H1 (cell line): ENCODE measurements around the gene NETO2. TPM values are rescaled to one million over a fixed set of nuclear protein-coding genes. Genes with fewer than 3 reads are reported as not detected.

Source experiments
- CTCF ChIA-PET: fragments of 300-600 bp; sonication (Branson Sonifier 250); formaldehyde crosslinking; loops from one replicate; lab custom pipeline; 2021; ENCODE audit not compliant: partially characterized antibody; lab: Charles Lee
- POLR2A ChIA-PET: fragments of 300-600 bp; sonication (Branson Sonifier 250); formaldehyde crosslinking; loops from one replicate; lab custom pipeline; 2021; ENCODE audit warnings: inconsistent platforms; ENCODE audit not compliant: partially characterized antibody; lab: Charles Lee
- DNase-seq, 2 experiments: peaks; one replicate each; pipeline versions ENCODE4 v3.0.0 to v3.0.0-alpha.2; 2010 to 2022; ENCODE audit warnings: low spot score in 2 of 2, low read depth in 1 of 2, mixed read lengths in 1 of 2
- FAIRE-seq: peaks from 2 replicates; lab custom pipeline; 2011; peaks lifted over from hg19 to GRCh38; lab: Jason Lieb, UNC
- H2AFZ ChIP-seq: 2 replicates; pipeline ENCODE4 v1.8.1; 2012; ENCODE audit warnings: low read length, inconsistent platforms
- H2AK5ac ChIP-seq: 2 replicates; pipeline ENCODE4 v1.6.1; 2013; ENCODE audit warnings: low read depth, low read length
- H2BK120ac ChIP-seq: replicated peaks from 2 replicates; pipeline ENCODE3; 2013; ENCODE audit warnings: low read depth, low read length, inconsistent platforms
- H2BK12ac ChIP-seq: 2 replicates; pipeline ENCODE4 v1.6.1; 2013; ENCODE audit warnings: low read depth, low read length
- H2BK15ac ChIP-seq: 2 replicates; pipeline ENCODE4 v1.6.1; 2013; ENCODE audit warnings: low read length
- H2BK20ac ChIP-seq: 2 replicates; pipeline ENCODE4 v1.6.1; 2013; ENCODE audit warnings: low read length
- H2BK5ac ChIP-seq: 2 replicates; pipeline ENCODE4 v1.6.1; 2013; ENCODE audit warnings: low read depth, low read length
- H3K14ac ChIP-seq: 2 replicates; pipeline ENCODE4 v1.6.1; 2013; ENCODE audit warnings: inconsistent platforms; ENCODE audit not compliant: insufficient read length
- H3K18ac ChIP-seq: 2 replicates; pipeline ENCODE4 v1.6.1; 2013; ENCODE audit warnings: low read length; ENCODE audit errors: extremely low read depth
- H3K23ac ChIP-seq: 2 replicates; pipeline ENCODE4 v1.6.1; 2013; ENCODE audit warnings: inconsistent platforms; ENCODE audit not compliant: insufficient read length
- H3K23me2 ChIP-seq: 2 replicates; pipeline ENCODE4 v1.6.1; 2013; ENCODE audit warnings: low read depth, low read length
- H3K27ac ChIP-seq: 2 replicates; pipeline ENCODE4 v1.6.1; 2011; ENCODE audit warnings: low read depth, low read length, inconsistent platforms
- H3K27me3 ChIP-seq, 4 experiments: replicated peaks in 1 of 4; 1 replicate in 1 of 4; 2 replicates in 3 of 4; pipeline versions ENCODE4 v1.6.1 to v1.8.1; 2011 to 2013; ENCODE audit warnings: low read length in 3 of 4, mild to moderate bottlenecking in 3 of 4, inconsistent platforms in 2 of 4, mixed read lengths in 2 of 4, moderate library complexity in 1 of 4; ENCODE audit not compliant: control insufficient read depth in 3 of 4, insufficient read depth in 3 of 4; ENCODE audit errors: extremely low read depth in 1 of 4
- H3K36me3 ChIP-seq, 4 experiments: 2 replicates each; pipeline versions ENCODE4 v1.6.1 to v1.8.1; 2011 to 2013; ENCODE audit warnings: mild to moderate bottlenecking in 4 of 4, low read length in 3 of 4, moderate library complexity in 2 of 4, control low read depth in 1 of 4, inconsistent platforms in 1 of 4; ENCODE audit not compliant: insufficient read depth in 4 of 4, control insufficient read depth in 2 of 4
- H3K4ac ChIP-seq: replicated peaks from 2 replicates; pipeline ENCODE3; 2013; ENCODE audit warnings: low read length, low read depth, mixed read lengths, inconsistent platforms; ENCODE audit not compliant: insufficient read length
- H3K4me1 ChIP-seq, 4 experiments: replicated peaks in 1 of 4; 1 replicate in 1 of 4; 2 replicates in 3 of 4; pipeline versions ENCODE4 v1.6.1 to v1.8.1; 2011 to 2013; ENCODE audit warnings: low read length in 3 of 4, inconsistent platforms in 2 of 4, mixed read lengths in 1 of 4; ENCODE audit not compliant: insufficient read depth in 4 of 4, control insufficient read depth in 3 of 4
- H3K4me2 ChIP-seq, 2 experiments: 2 replicates each; pipeline versions ENCODE4 v1.6.1 to v1.8.1; 2011 to 2013; ENCODE audit warnings: low read depth in 2 of 2, low read length in 2 of 2, control low read depth in 1 of 2, inconsistent platforms in 1 of 2, mild to moderate bottlenecking in 1 of 2; ENCODE audit not compliant: insufficient read depth in 1 of 2
- H3K4me3 ChIP-seq, 4 experiments: fragments of 200-600, 300-600 bp in 1 of 4; sonication (generic), shearing (Covaris generic), sonication (Bioruptor Twin) in 1 of 4; 2 replicates each; pipeline versions ENCODE4 v1.5.1 to v1.8.1; 2011 to 2016; ENCODE audit warnings: low read length in 4 of 4, low read depth in 3 of 4, control low read depth in 2 of 4, inconsistent platforms in 2 of 4, mild to moderate bottlenecking in 2 of 4, mixed read lengths in 1 of 4, moderate library complexity in 1 of 4; ENCODE audit not compliant: insufficient read depth in 2 of 4; ENCODE audit errors: extremely low read depth in 1 of 4
- H3K56ac ChIP-seq: replicated peaks from 2 replicates; pipeline ENCODE3; 2013; ENCODE audit warnings: low read depth, mild to moderate bottlenecking, mixed read lengths, low read length, inconsistent platforms; ENCODE audit not compliant: insufficient read length
- H3K79me1 ChIP-seq: 2 replicates; pipeline ENCODE4 v1.6.1; 2013; ENCODE audit warnings: low read depth, low read length, control low read depth
- H3K79me2 ChIP-seq, 2 experiments: 2 replicates each; pipeline versions ENCODE4 v1.6.1 to v1.8.1; 2012 to 2013; ENCODE audit warnings: low read length in 2 of 2, mild to moderate bottlenecking in 2 of 2, inconsistent platforms in 1 of 2; ENCODE audit not compliant: insufficient read depth in 2 of 2, control insufficient read depth in 1 of 2
- H3K9ac ChIP-seq, 4 experiments: replicated peaks in 1 of 4; 1 replicate in 1 of 4; 2 replicates in 3 of 4; pipeline versions ENCODE4 v1.6.1 to v1.8.1; 2011 to 2013; ENCODE audit warnings: low read depth in 3 of 4, low read length in 3 of 4, control low read depth in 2 of 4, mild to moderate bottlenecking in 2 of 4, moderate library complexity in 2 of 4, inconsistent platforms in 1 of 4; ENCODE audit errors: extremely low read depth in 1 of 4
- H3K9me3 ChIP-seq, 2 experiments: 2 replicates each; pipeline versions ENCODE4 v1.6.1 to v1.8.1; 2012 to 2013; ENCODE audit warnings: mild to moderate bottlenecking in 2 of 2, moderate library complexity in 2 of 2, control low read depth in 1 of 2, inconsistent platforms in 1 of 2, low read depth in 1 of 2, low read length in 1 of 2, mixed read lengths in 1 of 2; ENCODE audit not compliant: insufficient read depth in 2 of 2
- H4K20me1 ChIP-seq, 2 experiments: replicated peaks in 1 of 2; 2 replicates each; pipeline versions ENCODE3 to v1.8.1; 2011 to 2013; ENCODE audit warnings: inconsistent platforms in 2 of 2, low read length in 2 of 2, mild to moderate bottlenecking in 1 of 2; ENCODE audit not compliant: insufficient read depth in 2 of 2, control insufficient read depth in 1 of 2
- H4K5ac ChIP-seq: 2 replicates; pipeline ENCODE4 v1.6.1; 2013; ENCODE audit warnings: low read length, low read depth, mixed read lengths, inconsistent platforms; ENCODE audit not compliant: insufficient read length
- H4K8ac ChIP-seq: 2 replicates; pipeline ENCODE4 v1.8.0; 2013; ENCODE audit warnings: mild to moderate bottlenecking, moderate library complexity, low read length, inconsistent platforms; ENCODE audit not compliant: insufficient read depth; ENCODE audit errors: extremely low read depth
- H4K91ac ChIP-seq: replicated peaks from 2 replicates; pipeline ENCODE3; 2013; ENCODE audit warnings: low read length, mixed read lengths, inconsistent platforms; ENCODE audit not compliant: insufficient read length
- BCL11A ChIP-seq, 2 experiments: IDR thresholded peaks; one replicate each; pipeline ENCODE4 v1.6.1; 2011; ENCODE audit warnings: low read depth in 2 of 2, low read length in 2 of 2, mild to moderate bottlenecking in 2 of 2
- EZH2 ChIP-seq: fragments of 200-600 bp; sonication (generic); IDR thresholded peaks from 2 replicates; pipeline ENCODE4 v1.7.1; 2012; ENCODE audit warnings: low read depth, mild to moderate bottlenecking, moderate library complexity, low read length, inconsistent platforms; ENCODE audit not compliant: severe bottlenecking
- FOSL1 ChIP-seq: IDR thresholded peaks from 2 replicates; pipeline ENCODE4 v1.6.1; 2011; ENCODE audit warnings: mild to moderate bottlenecking, low read depth, low read length, moderate library complexity; ENCODE audit not compliant: insufficient read depth
- KDM5A ChIP-seq: fragments of 200-600 bp; IDR thresholded peaks from 2 replicates; pipeline ENCODE4 v1.7.1; 2012; ENCODE audit warnings: mild to moderate bottlenecking, low read length, inconsistent platforms, mixed read lengths
- POLR2AphosphoS5 ChIP-seq: IDR thresholded peaks from 2 replicates; pipeline ENCODE4 v1.6.1; 2011; ENCODE audit warnings: low read depth, low read length
- RFX5 ChIP-seq: IDR thresholded peaks from 2 replicates; pipeline ENCODE4 v1.6.1; 2011; ENCODE audit warnings: low read depth, low read length, improper control_type of control experiment, borderline replicate concordance
- SP4 ChIP-seq: IDR thresholded peaks from 2 replicates; pipeline ENCODE4 v1.6.1; 2012; ENCODE audit warnings: low read length, inconsistent platforms
- TAF7 ChIP-seq: optimal IDR thresholded peaks from 2 replicates; pipeline ENCODE3; 2011; ENCODE audit warnings: low read depth, mild to moderate bottlenecking, inconsistent platforms, low read length, moderate library complexity, borderline replicate concordance
- WGBS, 2 experiments: shearing (Covaris generic) in 1 of 2; methylation state at CpG; one replicate each; pipeline versions ENCODE4 v1.1.6 to v1.1.7; 2013 to 2015; ENCODE audit warnings: low lambda C conversion rate in 2 of 2, mixed read lengths in 2 of 2, inconsistent platforms in 1 of 2, low coverage in 1 of 2, missing lambda C conversion rate in 1 of 2; ENCODE audit not compliant: insufficient replicate concordance in 2 of 2, insufficient coverage in 1 of 2, insufficient read length in 1 of 2; ENCODE audit errors: extremely low coverage in 1 of 2, missing lambda C conversion rate in 1 of 2; 5-methylcytosine and 5-hydroxymethylcytosine counted together
- polyA plus RNA-seq, 7 experiments: library from polyadenylated mRNA; depleted of rRNA in 3 of 7; stranded (reverse) in 5 of 7; unstranded in 2 of 7; fragments of >200 nt in 5 of 7; fragments of 200-250 nt in 2 of 7; gene quantifications; 1 replicate in 5 of 7; 2 replicates in 1 of 7; 4 replicates in 1 of 7; pipeline versions ENCODE4 v1.2.1 to v1.2.3, GENCODE V29; 2011 to 2013; ENCODE audit warnings: missing spikeins in 2 of 7, mixed read lengths in 2 of 7
- total RNA-seq: library from RNA; stranded (reverse); fragmentation: NEBNext Ultra II Directional; extraction: Animal tissue kit (Norgen Biotek cat#: 25700); gene quantifications from 2 replicates; pipeline ENCODE4 v1.2.1, GENCODE V29; 2021

NETO2 gene
- total and polyA plus RNA-seq, 2 of the 8 experiments (the other 6 are each of a cell fraction or from before 2014, with no cell fraction given): 9.4 to 12.5 TPM

- H4K91ac ChIP-seq: no peak overlapping the region
- TF ChIP-seq RFX5 (no peak), SP4 (no peak), EZH2 (no peak), TAF7 (no peak), BCL11A (IDR thresholded peaks at IDR 0.05; ENCODE audit: low read depth in 2 of 2, low read length in 2 of 2) (no peak), FOSL1 (no peak), KDM5A (no peak), POLR2AphosphoS5 (no peak)
- no peaks in the 10 kb centered on the region for H3K23me2 ChIP-seq
- H3K9ac ChIP-seq: no peak overlapping the region
- H3K23ac ChIP-seq: no peak overlapping the region
- no peak overlapping the region for H2BK5ac ChIP-seq
- ChIA-PET CTCF (interaction anchor here (1.3 to 1.9 kb wide), 5 partner anchors 9 to 1106 kb away, joined by 3 to 7 read pairs (median 3); no protein-coding TSS in a partner anchor), POLR2A (no interaction called here)
- H4K20me1 ChIP-seq: no peaks in the 10 kb centered on the region
- no peak overlapping the region for H4K8ac ChIP-seq
- H3K56ac ChIP-seq: no peak overlapping the region
- no peak overlapping the region for H2AFZ ChIP-seq
- no peak overlapping the region for H3K27ac ChIP-seq
- H3K27me3 ChIP-seq: no peaks in the 10 kb centered on the region
- H2BK20ac ChIP-seq: no peak overlapping the region
- H3K4me1 ChIP-seq: peaks cover 0 to 2% (median 0%) of the 10 kb centered on the region in 4 experiments; a peak in 2 of 7 replicates
- no peak overlapping the region for H2AK5ac ChIP-seq
- FAIRE-seq: no peak
- H3K4me2 ChIP-seq: no peak overlapping the region
- H2BK120ac ChIP-seq: no peak overlapping the region
- H3K9me3 ChIP-seq: peaks cover 3 to 8% of the 10 kb centered on the region in 2 experiments; a peak in 1 of 4 replicates
- no peaks in the 10 kb centered on the region for H3K79me2 ChIP-seq
- H3K79me1 ChIP-seq: no peaks in the 10 kb centered on the region
- no peak overlapping the region for H4K5ac ChIP-seq
- no peak overlapping the region for H3K4me3 ChIP-seq
- no peak overlapping the region for H3K4ac ChIP-seq
- no peak for DNase-seq
- 82% methylated on average over 10 of the region's 10 CpGs; no CpG with 5 or more reads in 1 of the 2 experiments for WGBS, 2 experiments
- no peak overlapping the region for H2BK15ac ChIP-seq
- H3K14ac ChIP-seq: no peak overlapping the region
- no peak overlapping the region for H3K18ac ChIP-seq
- no peaks in the 10 kb centered on the region for H3K36me3 ChIP-seq
- no peak overlapping the region for H2BK12ac ChIP-seq
Measured at GRCh38 chr16:47051031-47051430, 92.7 kb downstream of the NETO2 start.
